Omental fat pad (tissue), 4 donors: ENCODE data around the gene SLC29A4. TPM values are rescaled to one million over a fixed set of nuclear protein-coding genes. Genes with fewer than 3 reads are reported as not detected.
"Not testable (repeated sequence)": the region's sequence is repeated elsewhere in the genome, so short reads cannot be mapped to it uniquely, and the experiment has no call there.

Source experiments
- ATAC-seq: fragments of 150-250 bp; one replicate; pipeline ENCODE4 v1.9.1; 2016; ENCODE audit warnings: mild to moderate bottlenecking, moderate library complexity; ENCODE audit not compliant: low FRiP score
- DNase-seq: peaks from one replicate; pipeline ENCODE4 v3.0.0-alpha.2; 2019; ENCODE audit warnings: low spot score
- total RNA-seq, 4 donors: library from RNA; depleted of rRNA; stranded (reverse); fragments of >200 nt; gene quantifications; one replicate each; pipeline ENCODE4 v1.1.0, GENCODE V29; 2016
- TF ChIP-seq, protein P1 (sequence below), 3 donors: fragments of 450-650 bp; IDR thresholded peaks; one replicate each; pipeline ENCODE4 v1.5.1; 2016 to 2017; ENCODE audit warnings: antibody characterized with exemption in 3 of 3, mild to moderate bottlenecking in 3 of 3, moderate library complexity in 2 of 3

Gene SLC29A4
- total RNA-seq, 4 donors from 2014 or later, result 7.3 to 22.7 (median 13.3) TPM

- TF ChIP-seq, protein P1, sequence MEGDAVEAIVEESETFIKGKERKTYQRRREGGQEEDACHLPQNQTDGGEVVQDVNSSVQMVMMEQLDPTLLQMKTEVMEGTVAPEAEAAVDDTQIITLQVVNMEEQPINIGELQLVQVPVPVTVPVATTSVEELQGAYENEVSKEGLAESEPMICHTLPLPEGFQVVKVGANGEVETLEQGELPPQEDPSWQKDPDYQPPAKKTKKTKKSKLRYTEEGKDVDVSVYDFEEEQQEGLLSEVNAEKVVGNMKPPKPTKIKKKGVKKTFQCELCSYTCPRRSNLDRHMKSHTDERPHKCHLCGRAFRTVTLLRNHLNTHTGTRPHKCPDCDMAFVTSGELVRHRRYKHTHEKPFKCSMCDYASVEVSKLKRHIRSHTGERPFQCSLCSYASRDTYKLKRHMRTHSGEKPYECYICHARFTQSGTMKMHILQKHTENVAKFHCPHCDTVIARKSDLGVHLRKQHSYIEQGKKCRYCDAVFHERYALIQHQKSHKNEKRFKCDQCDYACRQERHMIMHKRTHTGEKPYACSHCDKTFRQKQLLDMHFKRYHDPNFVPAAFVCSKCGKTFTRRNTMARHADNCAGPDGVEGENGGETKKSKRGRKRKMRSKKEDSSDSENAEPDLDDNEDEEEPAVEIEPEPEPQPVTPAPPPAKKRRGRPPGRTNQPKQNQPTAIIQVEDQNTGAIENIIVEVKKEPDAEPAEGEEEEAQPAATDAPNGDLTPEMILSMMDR (IDR thresholded peaks at IDR 0.05), result no peak
- DNase-seq (no peak), ATAC-seq (no peak)
These were observed 32.1 kb downstream of the SLC29A4 start for GRCh38 chr7:5314864-5315263.

GRCh38 chr7:5315761-5316160, 33.0 kb downstream of the SLC29A4 start:
- TF ChIP-seq, protein P1 (IDR thresholded peaks at IDR 0.05), result no peak
- no peak for DNase-seq
- ATAC-seq, result no peak

- DNase-seq, ATAC-seq: not testable (repeated sequence)
These were observed 35.9 kb downstream of the SLC29A4 start for GRCh38 chr7:5318613-5319012.

- TF ChIP-seq, protein P1 (IDR thresholded peaks at IDR 0.05), result no peak
- DNase-seq, result no peak
- no peak for ATAC-seq
These were observed 37.6 kb downstream of the SLC29A4 start for GRCh38 chr7:5320391-5320790.

- no peak for ATAC-seq
- DNase-seq, result no peak
- TF ChIP-seq, protein P1 (IDR thresholded peaks at IDR 0.05), result no peak
These were observed 38.2 kb downstream of the SLC29A4 start for GRCh38 chr7:5320802-5321396.

DNA sequence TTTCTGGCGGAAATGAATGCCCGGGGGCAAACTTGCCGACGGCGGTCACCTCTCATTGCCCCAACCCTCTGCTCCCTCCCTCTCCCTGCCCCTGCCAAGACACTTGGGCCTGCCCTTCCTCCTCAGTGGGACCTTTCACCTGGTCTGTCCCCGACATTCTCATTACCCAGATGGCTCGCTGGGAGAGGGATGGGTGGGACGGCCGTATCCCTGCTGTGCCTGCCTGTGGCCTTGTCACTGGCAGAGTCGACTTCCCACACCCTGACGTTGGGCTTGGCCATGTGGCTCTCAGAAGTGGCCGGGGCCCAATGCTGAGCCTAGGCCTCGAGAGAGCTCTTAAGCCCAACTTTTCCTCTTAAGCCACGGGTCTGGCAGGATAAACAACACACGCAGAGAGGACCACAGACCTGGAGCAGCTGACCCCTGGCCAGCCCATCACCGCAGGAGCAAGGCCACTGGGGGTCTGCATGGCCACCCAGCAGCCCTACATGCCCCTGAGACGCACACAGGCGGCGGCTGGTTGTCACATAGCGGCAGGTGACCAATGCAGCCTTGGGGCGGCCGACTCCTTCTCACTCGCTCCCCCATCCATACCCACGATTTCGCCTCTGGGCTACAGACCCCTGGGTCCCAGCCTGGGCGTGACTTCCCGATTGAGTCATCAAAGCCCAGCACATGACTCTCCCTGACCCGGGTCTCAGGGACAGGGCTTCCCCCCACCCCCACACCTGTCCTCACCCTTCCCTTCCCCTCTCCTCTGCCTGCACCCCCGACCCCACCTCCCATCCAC, 40.1 kb downstream of the SLC29A4 start:
- ATAC-seq, result no peak
- TF ChIP-seq, protein P1 (IDR thresholded peaks at IDR 0.05), result no peak

DNA sequence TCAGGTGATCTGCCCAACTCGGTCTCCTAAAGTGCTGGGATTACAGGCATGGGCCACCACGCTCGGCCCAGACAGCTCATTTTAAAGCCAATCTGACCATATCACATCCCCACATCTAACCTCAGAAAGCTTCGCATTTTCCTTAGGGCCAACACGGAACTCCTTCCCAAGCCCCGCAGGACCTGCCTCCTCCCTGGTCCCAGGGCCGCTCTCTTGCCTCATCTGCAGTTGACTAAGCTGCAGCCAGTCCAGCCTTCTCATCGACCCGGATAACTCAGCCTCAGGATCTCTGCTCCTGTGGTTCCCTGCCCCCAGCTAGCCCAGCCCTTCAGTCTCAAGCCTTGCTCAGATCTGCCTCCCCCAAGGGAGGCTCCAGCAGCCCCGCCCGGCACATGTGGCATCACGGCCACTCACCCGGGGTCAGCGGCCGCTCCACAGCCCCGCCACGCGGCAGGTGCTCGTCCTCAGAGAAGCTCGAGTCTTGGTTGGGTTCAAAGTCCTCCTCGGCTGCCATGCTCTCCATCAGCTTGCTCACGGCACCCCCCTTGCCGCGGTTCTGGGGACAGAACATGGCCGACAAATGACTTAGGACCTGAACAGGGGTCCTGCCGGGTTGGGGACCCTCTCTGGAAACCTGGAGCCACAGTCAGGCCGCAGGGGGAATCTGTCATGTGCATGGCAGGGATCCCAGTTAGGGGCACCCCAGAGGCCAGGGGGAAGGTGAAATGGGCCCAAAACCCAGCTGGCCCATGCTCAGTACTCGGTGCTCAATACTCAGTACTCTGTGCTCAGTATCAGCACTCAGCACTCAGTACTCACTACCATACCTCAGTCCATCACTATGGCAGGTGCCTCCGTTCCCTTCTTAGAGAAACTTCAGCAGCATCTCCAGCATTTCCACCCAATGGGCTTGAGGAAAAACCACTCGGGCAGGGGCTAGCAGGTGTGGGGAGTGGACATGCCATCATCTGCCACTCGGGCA, 41.3 kb downstream of the SLC29A4 start:
- DNase-seq, ATAC-seq: not testable (repeated sequence)

More for the DNA sequence above, 40.1 kb downstream of the SLC29A4 start:
- DNase-seq, result no peak
